ENCODE data around the gene FAM47E. TPM values are rescaled to one million over a fixed set of nuclear protein-coding genes. Genes with fewer than 3 reads are reported as not detected.
A peak's percentile ranks its signal among the peaks of the same experiment; 100 is the strongest.

The FAM47E gene
- total and polyA plus RNA-seq, 9 of the 15 experiments (the other 6 are each of a cell fraction or from before 2014, with no cell fraction given), result 3.7 to 15.6 (median 6.4) TPM

GRCh38 chr4:76326515-76326914, 75.0 kb downstream of the FAM47E start (continued):
- TF ChIP-seq ZNF398 (CRISPR knock-in tag; IDR thresholded peaks at IDR 0.05) (no peak), CHAMP1 (IDR thresholded peaks at IDR 0.05) (peak; percentile 27; the same call in 1 of the 2 replicates), TAF1 (IDR thresholded peaks at IDR 0.05; ENCODE audit: control insufficient read depth, extremely low read depth, insufficient read depth, low read length, severe bottlenecking) (no peak), E2F1 (CRISPR knock-in tag; IDR thresholded peaks at IDR 0.05) (no peak), GABPA (tag; conservative IDR thresholded peaks at IDR 0.05; ENCODE audit: low read depth) (no peak), ZFX (CRISPR knock-in tag; IDR thresholded peaks at IDR 0.05) (no peak), ZNF785 (CRISPR knock-in tag; IDR thresholded peaks at IDR 0.05) (no peak), BRF2 (IDR thresholded peaks at IDR 0.05; ENCODE audit: borderline replicate concordance, insufficient read depth, insufficient read length) (no peak), ZNF444 (CRISPR knock-in tag; IDR thresholded peaks at IDR 0.05) (no peak), ARID1B (IDR thresholded peaks at IDR 0.05) (0 out of 2 replicates have a peak, but pooled peaks have one; percentile 9), LEF1 (IDR thresholded peaks at IDR 0.05) (peak; percentile 76), TSHZ1 (CRISPR knock-in tag; IDR thresholded peaks at IDR 0.05) (no peak), ZEB2 (IDR thresholded peaks at IDR 0.05) (peak; percentile 48; the same call in 1 of the 2 replicates), SNRNP70 (optimal IDR thresholded peaks at IDR 0.05; ENCODE audit: low read depth, low read length) (no peak), VEZF1 (CRISPR knock-in tag; IDR thresholded peaks at IDR 0.05) (no peak), EGR1 (conservative IDR thresholded peaks at IDR 0.05) (no peak), TARDBP (IDR thresholded peaks at IDR 0.05) (no peak)
